K562 treated with DMSO at 1 percent for 48 hours (cell line): Measurements from ENCODE around the gene TDRKH. TPM values are rescaled to one million over a fixed set of nuclear protein-coding genes. Genes with fewer than 3 reads are reported as not detected.

Experiments used
- total RNA-seq: library from RNA; unstranded; fragments of 300-600 nt; gene quantifications from 2 replicates; pipeline ENCODE4 v1.2.3, GENCODE V29; 2022; ENCODE audit warnings: low replicate concordance; ENCODE audit errors: extremely low read depth

TDRKH gene, protein sequence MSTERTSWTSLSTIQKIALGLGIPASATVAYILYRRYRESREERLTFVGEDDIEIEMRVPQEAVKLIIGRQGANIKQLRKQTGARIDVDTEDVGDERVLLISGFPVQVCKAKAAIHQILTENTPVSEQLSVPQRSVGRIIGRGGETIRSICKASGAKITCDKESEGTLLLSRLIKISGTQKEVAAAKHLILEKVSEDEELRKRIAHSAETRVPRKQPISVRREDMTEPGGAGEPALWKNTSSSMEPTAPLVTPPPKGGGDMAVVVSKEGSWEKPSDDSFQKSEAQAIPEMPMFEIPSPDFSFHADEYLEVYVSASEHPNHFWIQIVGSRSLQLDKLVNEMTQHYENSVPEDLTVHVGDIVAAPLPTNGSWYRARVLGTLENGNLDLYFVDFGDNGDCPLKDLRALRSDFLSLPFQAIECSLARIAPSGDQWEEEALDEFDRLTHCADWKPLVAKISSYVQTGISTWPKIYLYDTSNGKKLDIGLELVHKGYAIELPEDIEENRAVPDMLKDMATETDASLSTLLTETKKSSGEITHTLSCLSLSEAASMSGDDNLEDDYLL
- total RNA-seq = not detected in 2 replicates

DNA sequence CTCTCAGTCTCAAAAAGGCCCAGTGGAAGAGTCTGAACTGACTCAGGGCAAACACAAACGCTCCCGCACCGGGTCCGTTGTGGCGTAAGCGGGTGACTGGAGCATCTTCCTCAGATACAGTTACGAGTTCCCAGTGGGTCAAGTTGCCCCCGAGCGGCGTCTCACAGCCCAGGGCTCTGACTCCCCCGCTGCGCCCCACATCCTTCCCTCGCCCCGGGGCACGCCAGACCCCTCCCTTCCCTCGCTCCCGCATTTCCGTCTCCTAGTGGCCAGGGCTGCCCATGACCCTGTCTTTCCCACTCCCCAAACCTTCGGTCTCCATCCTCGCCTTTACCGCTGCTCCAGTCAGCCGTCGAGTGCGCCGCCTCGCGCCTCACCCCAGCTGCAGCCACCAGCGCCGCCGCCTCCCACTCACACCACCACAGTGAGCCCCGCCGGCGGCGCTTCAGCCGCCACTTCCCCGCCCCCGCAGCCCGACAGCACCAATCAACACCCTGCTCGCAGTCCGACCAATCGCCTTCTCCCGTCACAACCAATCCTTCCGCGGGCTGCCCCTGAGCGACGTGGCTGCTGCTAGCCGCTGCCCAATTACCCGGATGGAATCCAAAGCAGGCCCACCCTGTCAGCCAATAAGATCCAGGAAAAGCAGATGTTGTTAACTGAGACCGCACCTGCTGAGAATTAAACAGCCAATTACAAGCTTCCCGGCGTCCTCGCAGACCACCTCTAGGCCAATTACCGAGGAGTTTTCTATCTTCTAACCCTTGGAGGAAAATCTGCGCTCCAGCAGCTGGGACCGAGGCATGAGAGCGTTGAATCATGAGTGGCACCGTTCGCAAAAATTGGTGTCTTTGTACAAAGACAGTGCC is at the start of gene TDRKH:
TDRKH (minus strand) TSS at position 430 of the 869 bp plus-strand sequence. CDS start 7,478 bp downstream, outside the sequence.

DNA sequence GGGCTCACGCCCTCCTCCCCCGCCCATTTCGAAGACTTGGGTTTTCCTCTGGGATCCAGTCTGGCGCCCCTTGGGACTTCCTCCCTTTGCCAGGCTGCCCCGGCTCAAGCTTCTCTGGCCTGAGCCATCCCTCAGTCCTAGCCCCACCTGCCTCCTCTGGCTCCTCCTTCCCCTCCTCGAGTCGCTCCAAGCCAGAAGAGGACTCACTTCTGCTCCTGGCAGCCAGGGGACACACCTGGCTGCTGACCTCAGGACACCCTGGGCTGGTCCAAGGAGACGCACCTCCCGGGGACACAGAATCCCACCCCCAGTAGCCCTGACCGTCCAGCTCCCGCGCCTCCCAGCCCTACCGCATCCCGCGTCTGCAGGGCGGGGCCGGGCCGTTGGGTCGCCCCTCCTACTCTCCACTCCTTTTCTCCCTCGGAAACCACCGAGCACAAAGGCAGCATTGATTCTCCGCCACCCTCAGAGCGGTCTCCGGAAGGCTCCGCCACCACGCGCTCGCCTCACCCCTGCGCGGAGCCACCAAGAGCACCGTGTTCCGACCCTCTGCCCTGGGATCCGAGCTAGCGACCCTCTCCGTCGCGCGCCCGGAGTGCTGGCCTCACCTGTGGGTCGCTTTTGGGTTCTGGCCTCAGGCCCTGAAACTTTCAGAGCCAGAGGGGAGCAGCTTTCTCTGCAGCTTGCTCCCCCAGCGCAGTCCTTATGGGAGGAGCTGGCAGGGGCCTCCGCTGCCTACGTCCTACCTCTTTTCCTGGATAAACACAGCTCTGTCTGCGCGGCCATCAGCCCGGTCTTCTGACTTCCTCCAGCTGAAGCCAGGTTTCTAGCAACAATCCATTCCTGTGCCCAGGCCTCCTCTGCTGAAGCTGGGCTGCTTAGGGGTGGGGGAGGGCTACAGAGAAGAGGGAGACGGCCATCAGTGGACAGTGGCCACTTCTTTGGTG is 49.4 kb upstream of the TDRKH start, which contains the start of gene C2CD4D:
C2CD4D (minus strand) TSS at position 364 of the 947 bp plus-strand sequence. CDS start 831 bp downstream, outside the sequence.

DNA sequence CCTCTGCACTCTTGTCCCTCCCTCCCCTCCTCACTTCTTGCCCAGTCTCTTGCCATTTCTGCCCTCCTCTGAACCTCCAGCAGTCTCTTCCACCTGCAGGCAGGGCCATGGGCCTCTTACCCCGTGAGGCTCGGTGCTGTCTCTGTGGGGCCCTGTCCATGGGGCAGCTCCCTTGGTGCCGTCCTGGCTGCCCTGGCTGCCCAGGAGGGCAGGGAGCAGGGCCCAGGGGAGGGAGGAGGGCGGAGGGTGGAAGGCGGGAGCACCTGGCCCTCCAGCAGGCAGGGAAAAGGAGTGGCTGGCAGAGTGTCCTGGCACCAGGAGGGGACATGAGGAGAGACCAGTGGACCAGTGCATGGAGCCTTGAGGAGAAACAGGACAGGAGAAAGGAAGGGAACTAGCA is 41.3 kb upstream of the TDRKH start, which contains the start of gene RORC:
RORC (minus strand) TSS at position 198 of the 400 bp plus-strand sequence; CDS start at position 160, 38 bp downstream.

DNA sequence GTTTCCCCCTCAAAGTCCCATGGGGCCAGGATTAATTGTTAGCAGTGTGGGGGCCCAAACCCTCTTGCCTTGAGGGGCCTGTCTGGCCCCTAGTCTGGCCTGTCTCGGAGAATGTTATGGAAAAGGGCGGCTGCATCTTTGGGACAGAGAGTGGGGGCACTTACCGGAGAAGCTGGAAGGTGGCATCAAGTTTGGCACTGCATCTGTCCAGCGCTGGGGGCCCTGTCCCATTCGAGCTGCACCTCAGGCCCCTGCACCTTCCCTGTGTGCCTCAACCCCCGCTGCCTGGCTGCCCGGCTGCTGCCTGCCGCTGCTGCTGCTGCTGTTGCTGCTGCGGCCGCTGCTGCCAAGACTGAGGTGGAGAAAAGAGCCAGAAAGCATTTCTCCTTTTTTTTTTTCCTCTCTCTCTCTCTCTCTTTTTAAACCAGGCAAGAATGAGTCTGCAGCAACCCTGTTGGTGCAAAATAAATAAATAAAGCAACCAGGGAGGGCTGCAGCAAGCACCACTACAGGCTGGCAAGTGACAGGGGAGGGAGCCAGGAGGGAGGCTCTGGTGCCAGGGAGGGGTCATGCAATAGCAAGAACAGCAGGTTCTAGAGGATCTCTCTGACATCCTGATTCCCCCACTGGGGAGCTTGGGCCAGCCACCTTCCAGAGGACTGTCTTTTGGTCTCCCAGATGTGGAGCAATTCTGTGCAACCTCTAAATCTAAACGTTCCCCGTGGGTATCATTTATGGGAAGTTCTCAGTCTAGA is 14.9 kb upstream of the TDRKH start, which contains the start of gene LINGO4:
LINGO4 (minus strand) TSS at position 354 of the 755 bp plus-strand sequence. CDS start 2,715 bp downstream, outside the sequence.

DNA sequence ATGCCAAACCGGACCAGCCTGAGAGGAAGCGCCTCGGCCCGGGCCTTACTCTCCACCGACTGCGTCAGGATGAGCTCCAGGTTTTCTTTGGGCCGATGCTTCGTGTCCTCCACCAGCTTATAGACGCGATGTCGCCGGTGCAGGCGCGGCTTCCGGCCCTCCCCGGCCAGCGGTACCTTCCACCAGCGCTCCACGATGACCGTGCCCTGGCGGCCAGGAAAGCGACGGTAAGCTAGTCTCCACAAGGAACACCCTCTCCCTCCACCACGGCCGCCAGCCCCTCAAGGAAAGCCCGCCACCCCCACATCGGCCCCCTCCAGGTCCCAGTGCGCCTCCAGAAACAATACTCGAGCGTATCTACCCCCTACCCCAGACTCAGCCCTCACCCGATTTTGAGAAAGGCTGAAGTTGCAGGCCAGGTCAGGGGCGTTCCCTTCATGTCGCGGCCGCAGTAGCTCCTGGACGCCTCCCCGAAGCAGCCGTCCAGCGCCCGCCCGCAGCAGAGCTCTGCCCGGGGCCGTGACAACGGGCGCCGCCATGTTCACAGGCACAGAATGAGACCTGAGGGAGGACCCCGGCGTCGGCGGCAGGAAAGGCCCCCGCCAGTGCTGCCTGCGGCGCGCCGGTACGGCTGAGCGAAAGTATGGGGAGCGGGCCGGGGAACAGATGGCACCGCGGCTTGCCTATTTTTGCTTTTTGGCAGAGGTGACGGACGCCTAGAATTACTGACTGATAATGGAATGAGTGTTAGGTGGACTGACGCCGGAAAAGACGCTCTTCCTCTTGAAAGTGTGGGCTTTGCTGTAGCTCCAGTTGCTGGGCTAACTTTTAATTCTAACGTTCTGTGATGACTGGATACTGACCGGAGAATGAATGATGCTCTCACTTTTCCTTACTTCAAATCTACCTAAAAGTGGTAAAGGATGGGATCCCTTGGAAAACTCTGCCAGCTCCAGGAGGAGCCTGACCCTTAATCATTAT is 27.1 kb downstream of the TDRKH start, which contains the start of gene MRPL9:
MRPL9 (minus strand) TSS at position 556 of the 981 bp plus-strand sequence; CDS start at position 539, 17 bp downstream.

Other genes with a start within 250 kb of the TDRKH start
- gene SNX27, start 178.4 kb downstream of the TDRKH start, total RNA-seq = not detected in 2 replicates
- gene CELF3, start 73.7 kb downstream of the TDRKH start, total RNA-seq = not detected in 2 replicates
- gene RIIAD1, start 69.0 kb downstream of the TDRKH start, total RNA-seq = not detected in 2 replicates
- gene MRPL9, start 27.0 kb downstream of the TDRKH start, total RNA-seq = not detected in 2 replicates
- gene LINGO4, start 14.9 kb upstream of the TDRKH start, total RNA-seq = not detected in 2 replicates
- gene RORC, start 41.3 kb upstream of the TDRKH start, total RNA-seq = not detected in 2 replicates
- not detected in 2 replicates for gene C2CD4D, start 49.3 kb upstream of the TDRKH start, total RNA-seq
- not detected in 2 replicates for gene THEM5, start 63.2 kb upstream of the TDRKH start, total RNA-seq
- not detected in 2 replicates for gene THEM4, start 119.0 kb upstream of the TDRKH start, total RNA-seq
- gene S100A10, start 203.4 kb upstream of the TDRKH start, total RNA-seq = not detected in 2 replicates
- not detected in 2 replicates for gene S100A11, start 246.5 kb upstream of the TDRKH start, total RNA-seq